ENCODE measurements around the gene CRYBG2. TPM values are rescaled to one million over a fixed set of nuclear protein-coding genes. Genes with fewer than 3 reads are reported as not detected.

CRYBG2 gene
- polyA plus RNA-seq, 3 donors: 0.52 TPM; not detected in 2

DNA sequence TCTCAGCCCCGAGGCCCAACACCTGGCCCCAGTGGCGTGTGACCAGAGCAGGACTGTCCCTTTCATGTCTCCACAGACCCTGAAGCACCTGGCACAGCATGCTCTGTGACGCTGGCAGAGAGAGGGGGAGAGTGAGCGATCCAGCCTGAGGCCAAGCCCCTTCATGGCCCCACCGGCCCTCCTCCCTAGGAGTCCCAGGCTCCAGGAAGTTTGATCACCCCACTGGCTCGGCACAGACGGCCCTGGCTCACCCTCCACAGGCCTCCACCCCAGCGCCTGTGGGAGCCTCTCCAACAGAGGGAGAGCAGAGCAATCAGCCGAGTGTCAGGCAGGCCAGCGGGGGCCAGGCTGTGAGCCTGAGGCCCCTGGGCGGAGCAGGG lies 63.1 kb downstream of the CRYBG2 start:
- Mint-ChIP-seq H3K4me1 (peaks cover 79% of the 10 kb centered on the region), H3K9me3 (no peaks in the 10 kb centered on the region), H3K4me3 (peak overlapping the region; percentile 56 to 79), H3K36me3 (peaks cover 39 to 63% of the 10 kb centered on the region in 2 donors), H3K27me3 (ENCODE audit: low read depth in 3 of 3) (peaks cover 0 to 8% (median 3%) of the 10 kb centered on the region in 3 donors), H3K27ac (peak overlapping the region; percentile 96 to 100 (median 100))
- peak overlapping the region in 1 of 3 experiments; percentile 52 for H3K4me3 ChIP-seq (replicated peaks in 1 of 3; ENCODE audit: low read depth in 2 of 3, low read length in 3 of 3)
- H3K27me3 ChIP-seq (ENCODE audit: control insufficient read depth in 2 of 2, insufficient read depth in 2 of 2, low read length in 2 of 2): no peaks in the 10 kb centered on the region
- H3K9ac ChIP-seq (ENCODE audit: insufficient read depth, low read length, poor library complexity, severe bottlenecking): peak overlapping the region; percentile 92
- H3K36me3 ChIP-seq (replicated peaks in 1 of 2; ENCODE audit: control insufficient read depth in 1 of 2, insufficient read depth in 2 of 2, low read length in 2 of 2): peaks cover 26 to 39% of the 10 kb centered on the region in 2 donors
- no peak for DNase-seq
- no peak overlapping the region for H2AFZ ChIP-seq (ENCODE audit: insufficient read depth, low read depth, low read length, poor library complexity, severe bottlenecking)
- peaks cover 34% of the 10 kb centered on the region for H3K79me2 ChIP-seq (ENCODE audit: insufficient read depth, low read length)
- H3K27ac ChIP-seq (ENCODE audit: low read depth in 1 of 2, low read length in 2 of 2): peak overlapping the region; percentile 99 to 100
- TF ChIP-seq, protein P1, sequence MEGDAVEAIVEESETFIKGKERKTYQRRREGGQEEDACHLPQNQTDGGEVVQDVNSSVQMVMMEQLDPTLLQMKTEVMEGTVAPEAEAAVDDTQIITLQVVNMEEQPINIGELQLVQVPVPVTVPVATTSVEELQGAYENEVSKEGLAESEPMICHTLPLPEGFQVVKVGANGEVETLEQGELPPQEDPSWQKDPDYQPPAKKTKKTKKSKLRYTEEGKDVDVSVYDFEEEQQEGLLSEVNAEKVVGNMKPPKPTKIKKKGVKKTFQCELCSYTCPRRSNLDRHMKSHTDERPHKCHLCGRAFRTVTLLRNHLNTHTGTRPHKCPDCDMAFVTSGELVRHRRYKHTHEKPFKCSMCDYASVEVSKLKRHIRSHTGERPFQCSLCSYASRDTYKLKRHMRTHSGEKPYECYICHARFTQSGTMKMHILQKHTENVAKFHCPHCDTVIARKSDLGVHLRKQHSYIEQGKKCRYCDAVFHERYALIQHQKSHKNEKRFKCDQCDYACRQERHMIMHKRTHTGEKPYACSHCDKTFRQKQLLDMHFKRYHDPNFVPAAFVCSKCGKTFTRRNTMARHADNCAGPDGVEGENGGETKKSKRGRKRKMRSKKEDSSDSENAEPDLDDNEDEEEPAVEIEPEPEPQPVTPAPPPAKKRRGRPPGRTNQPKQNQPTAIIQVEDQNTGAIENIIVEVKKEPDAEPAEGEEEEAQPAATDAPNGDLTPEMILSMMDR (IDR thresholded peaks at IDR 0.05): no peak
- intact Hi-C loops (cut with micrococcal nuclease): loop anchor here in 1 of 2 donors (1.0 kb wide), 1 partner anchor 16 kb away; no protein-coding TSS in a partner anchor
- H3K4me2 ChIP-seq (replicated peaks; ENCODE audit: extremely low read depth, low read length, poor library complexity, severe bottlenecking): peak overlapping the region; percentile 55
- H3K9me3 ChIP-seq (replicated peaks in 1 of 2; ENCODE audit: control insufficient read depth in 1 of 2, insufficient read depth in 1 of 2, low read length in 2 of 2): no peaks in the 10 kb centered on the region
- 47% methylated on average over 6 of the region's 11 CpGs for WGBS (ENCODE audit: insufficient coverage)
- H4K20me1 ChIP-seq (ENCODE audit: insufficient read depth, low read length): no peaks in the 10 kb centered on the region
- H3K4me1 ChIP-seq (ENCODE audit: control insufficient read depth in 1 of 2, insufficient read depth in 2 of 2, low read length in 2 of 2): peaks cover 74% of the 10 kb centered on the region in 2 donors

DNA sequence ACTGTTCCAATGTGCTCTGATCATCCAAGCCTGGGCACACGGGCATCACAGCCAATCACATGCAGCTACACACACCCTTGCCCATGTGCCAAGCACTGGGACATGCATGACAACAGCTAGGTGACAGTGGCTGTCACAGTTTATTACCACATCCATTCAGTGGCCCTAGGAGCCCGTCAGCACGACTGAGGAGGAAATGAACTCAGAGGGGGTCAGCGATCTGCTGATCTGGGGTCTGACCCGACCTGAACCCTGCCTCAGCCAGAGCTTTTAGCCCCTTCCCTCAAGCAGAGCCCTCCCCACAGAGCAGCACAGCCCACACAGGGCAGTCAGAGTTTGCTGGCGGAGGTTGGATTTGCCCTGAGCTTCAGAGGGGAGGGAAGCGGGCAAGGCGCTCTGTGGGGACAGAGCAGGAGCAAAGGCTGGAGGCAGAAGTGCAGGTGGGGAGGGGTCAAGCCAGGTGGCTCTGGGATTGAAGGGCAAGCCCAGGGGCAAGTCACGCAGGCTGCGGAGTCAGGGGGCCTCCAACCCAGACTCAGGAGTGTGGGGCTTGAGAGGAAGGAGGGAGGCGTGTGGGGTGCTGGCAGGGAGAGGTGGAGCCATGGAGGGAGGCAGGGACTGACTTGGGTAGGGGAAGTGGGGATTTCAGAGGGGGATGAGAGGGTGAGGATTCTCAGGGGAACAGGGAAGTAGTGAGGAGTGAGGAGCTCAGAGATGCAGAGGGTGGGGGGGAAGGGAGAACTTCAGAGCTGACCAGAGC lies 63.6 kb downstream of the CRYBG2 start:
- Histone ChIP-seq H3K9ac (ENCODE audit: insufficient read depth, low read length, poor library complexity, severe bottlenecking) (peak overlapping the region; percentile 92), H3K4me1 (ENCODE audit: control insufficient read depth in 1 of 2, insufficient read depth in 2 of 2, low read length in 2 of 2) (peaks cover 79 to 80% of the 10 kb centered on the region in 2 donors), H3K27me3 (ENCODE audit: control insufficient read depth in 2 of 2, insufficient read depth in 2 of 2, low read length in 2 of 2) (no peaks in the 10 kb centered on the region), H2AFZ (ENCODE audit: insufficient read depth, low read depth, low read length, poor library complexity, severe bottlenecking) (no peak overlapping the region), H4K20me1 (ENCODE audit: insufficient read depth, low read length) (no peaks in the 10 kb centered on the region), H3K9me3 (replicated peaks in 1 of 2; ENCODE audit: control insufficient read depth in 1 of 2, insufficient read depth in 1 of 2, low read length in 2 of 2) (no peaks in the 10 kb centered on the region), H3K27ac (ENCODE audit: low read depth in 1 of 2, low read length in 2 of 2) (peak overlapping the region; percentile 99 to 100), H3K4me3 (replicated peaks in 1 of 3; ENCODE audit: low read depth in 2 of 3, low read length in 3 of 3) (peak overlapping the region in 1 of 3 experiments; percentile 52), H3K4me2 (replicated peaks; ENCODE audit: extremely low read depth, low read length, poor library complexity, severe bottlenecking) (peak overlapping the region; percentile 55), H3K36me3 (replicated peaks in 1 of 2; ENCODE audit: control insufficient read depth in 1 of 2, insufficient read depth in 2 of 2, low read length in 2 of 2) (peaks cover 22 to 33% of the 10 kb centered on the region in 2 donors), H3K79me2 (ENCODE audit: insufficient read depth, low read length) (peaks cover 39% of the 10 kb centered on the region)
- Mint-ChIP-seq H3K27ac (peak overlapping the region; percentile 96 to 100 (median 100)), H3K9me3 (no peaks in the 10 kb centered on the region), H3K27me3 (ENCODE audit: low read depth in 3 of 3) (peaks cover 0 to 8% (median 3%) of the 10 kb centered on the region in 3 donors), H3K4me3 (peak overlapping the region; percentile 56 to 79), H3K36me3 (peaks cover 35 to 61% of the 10 kb centered on the region in 2 donors), H3K4me1 (peaks cover 85% of the 10 kb centered on the region)
- TF ChIP-seq, protein P1 (IDR thresholded peaks at IDR 0.05): no peak
- peak; percentile 93 to 95 (median 94) for DNase-seq
- intact Hi-C loops (cut with micrococcal nuclease): loop anchor here in 1 of 2 donors (1.0 kb wide), 1 partner anchor 17 kb away; no protein-coding TSS in a partner anchor
- WGBS (ENCODE audit: insufficient coverage): 6% methylated on average over 10 of the region's 11 CpGs

Data from CD14-positive monocyte (primary cell).